ENCODE measurements around the gene DCAF12. TPM values are rescaled to one million over a fixed set of nuclear protein-coding genes. Genes with fewer than 3 reads are reported as not detected.

DCAF12 gene
- total and polyA plus RNA-seq, 2 of the 13 experiments (the other 11 are each of a cell fraction or from before 2014, with no cell fraction given) = 26.8 to 37.4 TPM

DNA sequence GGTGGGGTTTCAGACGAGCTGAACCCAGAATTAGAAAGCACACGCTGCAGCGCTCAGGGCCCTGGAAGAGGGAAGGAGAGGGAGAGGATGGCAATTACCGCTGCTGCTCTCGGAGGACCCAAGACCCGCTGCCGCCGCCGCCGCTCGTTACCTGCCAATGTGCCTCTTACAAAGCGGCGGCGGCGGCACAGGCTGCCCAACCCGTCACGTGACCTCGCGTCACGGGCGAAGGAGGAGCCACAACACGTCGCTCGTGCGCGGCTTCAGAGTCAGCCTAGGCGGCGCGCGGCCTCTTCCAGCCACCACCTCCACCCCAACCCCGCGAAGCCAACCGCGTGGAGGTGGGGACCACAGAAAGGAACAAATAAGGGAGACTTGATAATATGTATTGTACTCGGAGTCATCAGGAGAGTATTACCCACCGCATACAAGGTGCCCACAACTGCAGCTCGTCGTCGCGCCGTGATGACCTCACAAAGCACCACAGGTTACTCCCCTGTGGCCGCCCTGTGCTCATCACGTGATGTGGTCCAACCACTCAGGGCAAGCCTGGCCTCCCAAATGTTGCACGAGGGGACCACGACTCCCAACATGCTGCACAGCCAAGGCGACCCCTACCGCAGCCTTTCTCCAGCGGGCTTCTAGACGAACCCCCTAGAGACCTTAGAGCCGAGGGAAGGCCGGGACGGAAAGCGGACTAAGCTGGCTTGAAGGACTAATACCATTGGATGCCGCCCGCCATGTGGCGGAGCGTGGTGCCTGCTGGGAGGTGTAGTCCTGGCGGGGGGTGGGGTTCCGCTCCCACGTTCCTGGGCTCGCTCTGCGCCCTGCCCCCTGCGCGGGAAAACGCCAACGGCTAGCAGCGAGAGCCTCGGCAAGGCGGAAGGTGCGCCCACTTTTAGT, 77.5 kb downstream of the DCAF12 start, which contains the start of gene UBAP2 (continued):
- TF ChIP-seq, protein P1, sequence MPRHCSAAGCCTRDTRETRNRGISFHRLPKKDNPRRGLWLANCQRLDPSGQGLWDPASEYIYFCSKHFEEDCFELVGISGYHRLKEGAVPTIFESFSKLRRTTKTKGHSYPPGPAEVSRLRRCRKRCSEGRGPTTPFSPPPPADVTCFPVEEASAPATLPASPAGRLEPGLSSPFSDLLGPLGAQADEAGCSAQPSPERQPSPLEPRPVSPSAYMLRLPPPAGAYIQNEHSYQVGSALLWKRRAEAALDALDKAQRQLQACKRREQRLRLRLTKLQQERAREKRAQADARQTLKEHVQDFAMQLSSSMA (CRISPR knock-in tag; IDR thresholded peaks at IDR 0.05) = no peak
- TF ChIP-seq ISX (CRISPR knock-in tag; conservative IDR thresholded peaks at IDR 0.05) = no peak
- TF ChIP-seq, protein P2, sequence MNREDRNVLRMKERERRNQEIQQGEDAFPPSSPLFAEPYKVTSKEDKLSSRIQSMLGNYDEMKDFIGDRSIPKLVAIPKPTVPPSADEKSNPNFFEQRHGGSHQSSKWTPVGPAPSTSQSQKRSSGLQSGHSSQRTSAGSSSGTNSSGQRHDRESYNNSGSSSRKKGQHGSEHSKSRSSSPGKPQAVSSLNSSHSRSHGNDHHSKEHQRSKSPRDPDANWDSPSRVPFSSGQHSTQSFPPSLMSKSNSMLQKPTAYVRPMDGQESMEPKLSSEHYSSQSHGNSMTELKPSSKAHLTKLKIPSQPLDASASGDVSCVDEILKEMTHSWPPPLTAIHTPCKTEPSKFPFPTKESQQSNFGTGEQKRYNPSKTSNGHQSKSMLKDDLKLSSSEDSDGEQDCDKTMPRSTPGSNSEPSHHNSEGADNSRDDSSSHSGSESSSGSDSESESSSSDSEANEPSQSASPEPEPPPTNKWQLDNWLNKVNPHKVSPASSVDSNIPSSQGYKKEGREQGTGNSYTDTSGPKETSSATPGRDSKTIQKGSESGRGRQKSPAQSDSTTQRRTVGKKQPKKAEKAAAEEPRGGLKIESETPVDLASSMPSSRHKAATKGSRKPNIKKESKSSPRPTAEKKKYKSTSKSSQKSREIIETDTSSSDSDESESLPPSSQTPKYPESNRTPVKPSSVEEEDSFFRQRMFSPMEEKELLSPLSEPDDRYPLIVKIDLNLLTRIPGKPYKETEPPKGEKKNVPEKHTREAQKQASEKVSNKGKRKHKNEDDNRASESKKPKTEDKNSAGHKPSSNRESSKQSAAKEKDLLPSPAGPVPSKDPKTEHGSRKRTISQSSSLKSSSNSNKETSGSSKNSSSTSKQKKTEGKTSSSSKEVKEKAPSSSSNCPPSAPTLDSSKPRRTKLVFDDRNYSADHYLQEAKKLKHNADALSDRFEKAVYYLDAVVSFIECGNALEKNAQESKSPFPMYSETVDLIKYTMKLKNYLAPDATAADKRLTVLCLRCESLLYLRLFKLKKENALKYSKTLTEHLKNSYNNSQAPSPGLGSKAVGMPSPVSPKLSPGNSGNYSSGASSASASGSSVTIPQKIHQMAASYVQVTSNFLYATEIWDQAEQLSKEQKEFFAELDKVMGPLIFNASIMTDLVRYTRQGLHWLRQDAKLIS (CRISPR knock-in tag; IDR thresholded peaks at IDR 0.05) = peak; percentile 83
- TF ChIP-seq NFYC (CRISPR knock-in tag; IDR thresholded peaks at IDR 0.05) = peak; percentile 87
- peak; percentile 97 for TF ChIP-seq ASH2L (IDR thresholded peaks at IDR 0.05; ENCODE audit: insufficient read length, low read depth, low read length)
- TF ChIP-seq SYNCRIP (IDR thresholded peaks at IDR 0.05; ENCODE audit: insufficient read depth, low read depth, low read length) = no peak
- peak; percentile 95 for TF ChIP-seq MXI1 (IDR thresholded peaks at IDR 0.05; ENCODE audit: borderline replicate concordance, low read depth, low read length)
- TF ChIP-seq, protein P3, sequence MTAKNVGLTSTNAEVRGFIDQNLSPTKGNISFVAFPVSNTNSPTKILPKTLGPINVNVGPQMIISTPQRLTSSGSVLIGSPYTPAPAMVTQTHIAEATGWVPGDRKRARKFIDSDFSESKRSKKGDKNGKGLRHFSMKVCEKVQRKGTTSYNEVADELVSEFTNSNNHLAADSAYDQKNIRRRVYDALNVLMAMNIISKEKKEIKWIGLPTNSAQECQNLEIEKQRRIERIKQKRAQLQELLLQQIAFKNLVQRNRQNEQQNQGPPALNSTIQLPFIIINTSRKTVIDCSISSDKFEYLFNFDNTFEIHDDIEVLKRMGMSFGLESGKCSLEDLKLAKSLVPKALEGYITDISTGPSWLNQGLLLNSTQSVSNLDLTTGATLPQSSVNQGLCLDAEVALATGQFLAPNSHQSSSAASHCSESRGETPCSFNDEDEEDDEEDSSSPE (CRISPR knock-in tag; IDR thresholded peaks at IDR 0.05) = peak; percentile 98
- TF ChIP-seq FOXK2 (IDR thresholded peaks at IDR 0.05) = peak; percentile 65; the same call in 1 of the 2 replicates
- no peak for TF ChIP-seq PHF21A (CRISPR knock-in tag; IDR thresholded peaks at IDR 0.05)
- TF ChIP-seq, protein P4, sequence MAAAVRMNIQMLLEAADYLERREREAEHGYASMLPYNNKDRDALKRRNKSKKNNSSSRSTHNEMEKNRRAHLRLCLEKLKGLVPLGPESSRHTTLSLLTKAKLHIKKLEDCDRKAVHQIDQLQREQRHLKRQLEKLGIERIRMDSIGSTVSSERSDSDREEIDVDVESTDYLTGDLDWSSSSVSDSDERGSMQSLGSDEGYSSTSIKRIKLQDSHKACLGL (CRISPR knock-in tag; IDR thresholded peaks at IDR 0.05) = peak; percentile 94
- peak; percentile 67 for TF ChIP-seq MXD4 (CRISPR knock-in tag; IDR thresholded peaks at IDR 0.05)
- TF ChIP-seq ZNF766 (CRISPR knock-in tag; IDR thresholded peaks at IDR 0.05; ENCODE audit: borderline replicate concordance) = peak; percentile 70; the same call in 1 of the 2 replicates
- no peak for TF ChIP-seq ZBTB8A (CRISPR knock-in tag; IDR thresholded peaks at IDR 0.05; ENCODE audit: borderline replicate concordance, low read depth)
- peak; percentile 68 for TF ChIP-seq ARNT2 (CRISPR knock-in tag; IDR thresholded peaks at IDR 0.05; ENCODE audit: low read depth)
- TF ChIP-seq ZNF549 (CRISPR knock-in tag; IDR thresholded peaks at IDR 0.05) = no peak
- TF ChIP-seq ZMYM3 (CRISPR knock-in tag; IDR thresholded peaks at IDR 0.05) = 0 out of 2 replicates have a peak, but pooled peaks have one; percentile 40
- no peak for TF ChIP-seq TBP (CRISPR knock-in tag; IDR thresholded peaks at IDR 0.05)
- TF ChIP-seq PHF5A (CRISPR knock-in tag; IDR thresholded peaks at IDR 0.05; ENCODE audit: low read depth, unreplicated experiment) = no peak
- TF ChIP-seq ZNF205 (CRISPR knock-in tag; IDR thresholded peaks at IDR 0.05) = peak; percentile 61; the same call in 1 of the 2 replicates
- TF ChIP-seq ZBTB21 (CRISPR knock-in tag; IDR thresholded peaks at IDR 0.05) = peak; percentile 83
- no peak for TF ChIP-seq RFX3 (CRISPR knock-in tag; IDR thresholded peaks at IDR 0.05)
- 0 out of 2 replicates have a peak, but pooled peaks have one; percentile 6 for TF ChIP-seq ZNF430 (CRISPR knock-in tag; IDR thresholded peaks at IDR 0.05)
- TF ChIP-seq, protein P5, sequence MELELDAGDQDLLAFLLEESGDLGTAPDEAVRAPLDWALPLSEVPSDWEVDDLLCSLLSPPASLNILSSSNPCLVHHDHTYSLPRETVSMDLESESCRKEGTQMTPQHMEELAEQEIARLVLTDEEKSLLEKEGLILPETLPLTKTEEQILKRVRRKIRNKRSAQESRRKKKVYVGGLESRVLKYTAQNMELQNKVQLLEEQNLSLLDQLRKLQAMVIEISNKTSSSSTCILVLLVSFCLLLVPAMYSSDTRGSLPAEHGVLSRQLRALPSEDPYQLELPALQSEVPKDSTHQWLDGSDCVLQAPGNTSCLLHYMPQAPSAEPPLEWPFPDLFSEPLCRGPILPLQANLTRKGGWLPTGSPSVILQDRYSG (CRISPR knock-in tag; IDR thresholded peaks at IDR 0.05) = no peak
